Activated CD8-positive, alpha-beta T cell treated with anti-CD3 and anti-CD28 coated beads for 36 hours (primary cell): Measurements from ENCODE around the gene DIS3L2. TPM values are rescaled to one million over a fixed set of nuclear protein-coding genes. Genes with fewer than 3 reads are reported as not detected.

ENCODE experiments used
- ATAC-seq: fragments of 200-7000 bp; cut with Tn5 transposase; one replicate; pipeline ENCODE4 v1.10.0; 2021; ENCODE audit warnings: mild to moderate bottlenecking, moderate library complexity
- CTCF ChIA-PET: fragments of 350-600 bp; sonication (Branson Sonifier 250); formaldehyde crosslinking; loops from one replicate; lab custom pipeline; 2021; ENCODE audit warnings: antibody characterized with exemption; lab: Charles Lee
- POLR2A ChIA-PET: fragments of 350-600 bp; sonication (Branson Sonifier 250); formaldehyde crosslinking; loops from one replicate; lab custom pipeline; 2021; ENCODE audit warnings: antibody characterized with exemption; lab: Charles Lee
- DNase-seq: peaks from one replicate; pipeline ENCODE4 v3.0.0-alpha.2; 2020
- H3K27ac Mint-ChIP-seq: one replicate; pipeline ENCODE4 v1.8.0; 2021; ENCODE audit warnings: mild to moderate bottlenecking, mixed read lengths
- H3K27me3 Mint-ChIP-seq: one replicate; pipeline ENCODE4 v1.8.0; 2021; ENCODE audit warnings: mixed read lengths
- H3K36me3 Mint-ChIP-seq: one replicate; pipeline ENCODE4 v1.8.0; 2021; ENCODE audit warnings: low read depth, mixed read lengths
- H3K4me1 Mint-ChIP-seq: one replicate; pipeline ENCODE4 v1.8.0; 2021; ENCODE audit warnings: low read depth, mixed read lengths
- H3K4me3 Mint-ChIP-seq: one replicate; pipeline ENCODE4 v1.8.0; 2021; ENCODE audit warnings: mild to moderate bottlenecking, moderate library complexity, mixed read lengths
- H3K9me3 Mint-ChIP-seq: one replicate; pipeline ENCODE4 v1.8.0; 2021; ENCODE audit warnings: mixed read lengths
- intact Hi-C: fragments of 100-400 bp; cut with micrococcal nuclease; formaldehyde crosslinking; loops from one replicate; pipeline ENCODE4 v1.10.0; 2022
- total RNA-seq, 2 experiments: library from RNA; stranded (reverse); gene quantifications; one replicate each; pipeline ENCODE4 v1.2.3, GENCODE V29; 2021
- TF ChIP-seq, protein P1 (sequence below): fragments of 200-600 bp; IDR thresholded peaks from one replicate; pipeline ENCODE4 v1.8.0; 2022; ENCODE audit warnings: antibody characterized with exemption, mild to moderate bottlenecking

Gene DIS3L2
- total RNA-seq, 2 experiments from 2014 or later, result 26.5 to 27.2 TPM

- ChIA-PET POLR2A (interaction anchor here (0.8 to 1.0 kb wide), 2 partner anchors 33 to 612 kb away, joined by 3 read pairs; no protein-coding TSS in a partner anchor), CTCF (interaction anchor here (0.8 to 4.0 kb wide), 5 partner anchors 9 to 419 kb away, joined by 3 to 22 read pairs (median 6); no protein-coding TSS in a partner anchor)
- DNase-seq (no peak), ATAC-seq (no peak)
- intact Hi-C loops, result no loop called here
- Mint-ChIP-seq H3K27me3 (no peaks in the 10 kb centered on the region), H3K9me3 (peaks cover 3% of the 10 kb centered on the region), H3K4me3 (peak overlapping the region; percentile 69), H3K4me1 (peaks cover 90% of the 10 kb centered on the region), H3K27ac (peak overlapping the region; percentile 94), H3K36me3 (peaks cover 19% of the 10 kb centered on the region)
- TF ChIP-seq, protein P1, sequence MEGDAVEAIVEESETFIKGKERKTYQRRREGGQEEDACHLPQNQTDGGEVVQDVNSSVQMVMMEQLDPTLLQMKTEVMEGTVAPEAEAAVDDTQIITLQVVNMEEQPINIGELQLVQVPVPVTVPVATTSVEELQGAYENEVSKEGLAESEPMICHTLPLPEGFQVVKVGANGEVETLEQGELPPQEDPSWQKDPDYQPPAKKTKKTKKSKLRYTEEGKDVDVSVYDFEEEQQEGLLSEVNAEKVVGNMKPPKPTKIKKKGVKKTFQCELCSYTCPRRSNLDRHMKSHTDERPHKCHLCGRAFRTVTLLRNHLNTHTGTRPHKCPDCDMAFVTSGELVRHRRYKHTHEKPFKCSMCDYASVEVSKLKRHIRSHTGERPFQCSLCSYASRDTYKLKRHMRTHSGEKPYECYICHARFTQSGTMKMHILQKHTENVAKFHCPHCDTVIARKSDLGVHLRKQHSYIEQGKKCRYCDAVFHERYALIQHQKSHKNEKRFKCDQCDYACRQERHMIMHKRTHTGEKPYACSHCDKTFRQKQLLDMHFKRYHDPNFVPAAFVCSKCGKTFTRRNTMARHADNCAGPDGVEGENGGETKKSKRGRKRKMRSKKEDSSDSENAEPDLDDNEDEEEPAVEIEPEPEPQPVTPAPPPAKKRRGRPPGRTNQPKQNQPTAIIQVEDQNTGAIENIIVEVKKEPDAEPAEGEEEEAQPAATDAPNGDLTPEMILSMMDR, result no peak
Measured at GRCh38 chr2:232319067-232319802, 357.7 kb downstream of the DIS3L2 start.

DNA sequence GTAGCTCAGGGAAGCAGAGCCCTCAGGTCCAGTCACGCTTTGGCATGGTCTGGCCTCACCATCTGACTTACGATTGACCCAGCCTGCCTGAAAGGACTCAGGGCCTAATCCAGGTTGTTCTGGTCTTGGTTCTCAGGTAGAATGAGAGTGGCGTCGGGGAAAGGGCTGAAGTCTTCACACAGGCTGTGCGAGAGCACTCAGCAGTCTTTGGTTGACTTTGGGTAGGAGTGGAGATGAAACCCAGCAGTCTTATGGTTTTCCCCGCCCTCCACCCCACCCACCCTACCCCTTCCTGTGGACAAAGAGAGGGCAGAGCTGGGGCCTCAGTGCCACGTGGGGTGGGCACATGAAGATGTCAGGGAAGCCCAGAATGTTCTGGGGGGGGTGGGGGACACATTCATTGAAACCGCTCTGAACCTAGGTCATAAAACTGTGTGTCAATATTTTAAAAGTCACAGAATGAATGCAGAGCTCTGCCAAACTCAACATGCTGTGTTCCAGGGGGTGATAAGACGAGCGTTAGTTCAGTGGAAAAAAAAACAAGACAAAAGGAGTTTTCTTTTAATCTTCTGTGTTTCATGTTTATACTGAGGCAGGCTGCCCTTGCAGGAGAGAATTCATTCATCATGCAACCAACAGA is 358.4 kb downstream of the DIS3L2 start:
- TF ChIP-seq, protein P1, result no peak
- Mint-ChIP-seq H3K36me3 (peaks cover 12% of the 10 kb centered on the region), H3K27me3 (no peaks in the 10 kb centered on the region), H3K27ac (peak overlapping the region; percentile 94), H3K4me1 (peaks cover 83% of the 10 kb centered on the region), H3K4me3 (peak overlapping the region; percentile 69), H3K9me3 (no peaks in the 10 kb centered on the region)
- intact Hi-C loops, result loop anchor here (10.0 kb wide), 1 partner anchor 185 kb away; no protein-coding TSS in a partner anchor
- DNase-seq (peak; percentile 43), ATAC-seq (no peak)
- POLR2A ChIA-PET, result interaction anchor here (0.5 to 1.0 kb wide), 3 partner anchors 34 to 613 kb away, joined by 3 to 4 read pairs (median 3); no protein-coding TSS in a partner anchor
- CTCF ChIA-PET, result interaction anchor here (0.8 to 4.0 kb wide), 5 partner anchors 10 to 419 kb away, joined by 3 to 22 read pairs (median 6); no protein-coding TSS in a partner anchor

DNA sequence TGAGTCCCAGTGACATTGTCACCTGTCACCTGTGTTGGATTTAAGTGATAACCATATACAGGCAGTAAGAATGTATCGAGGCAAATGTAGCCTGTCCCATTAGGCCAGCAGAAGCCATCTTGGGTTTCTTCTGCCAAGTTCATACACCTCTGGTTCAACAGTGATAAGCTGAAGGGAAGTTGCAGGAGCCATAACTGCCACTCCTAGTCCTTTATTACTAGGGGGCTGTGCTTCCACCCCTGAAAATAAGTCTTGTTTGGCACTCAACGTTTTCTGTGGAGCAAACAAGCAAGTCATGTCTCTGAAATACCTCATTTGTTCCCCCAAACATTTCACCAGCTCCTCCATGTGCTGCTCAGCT is 358.9 kb downstream of the DIS3L2 start:
- DNase-seq (no peak), ATAC-seq (no peak)
- intact Hi-C loops, result loop anchor here (10.0 kb wide), 1 partner anchor 186 kb away; no protein-coding TSS in a partner anchor
- H3K36me3 Mint-ChIP-seq, result peaks cover 10% of the 10 kb centered on the region
- TF ChIP-seq, protein P1, result no peak
- CTCF ChIA-PET, result interaction anchor here (1.5 to 4.0 kb wide), 5 partner anchors 10 to 395 kb away, joined by 4 to 22 read pairs (median 6); no protein-coding TSS in a partner anchor
- H3K4me1 Mint-ChIP-seq, result peaks cover 78% of the 10 kb centered on the region
- H3K27me3 Mint-ChIP-seq, result no peaks in the 10 kb centered on the region
- peak overlapping the region; percentile 94 for H3K27ac Mint-ChIP-seq
- H3K4me3 Mint-ChIP-seq, result peak overlapping the region; percentile 69
- no peaks in the 10 kb centered on the region for H3K9me3 Mint-ChIP-seq
- POLR2A ChIA-PET, result interaction anchor here (0.5 to 1.0 kb wide), 2 partner anchors 418 to 614 kb away, joined by 3 to 4 read pairs; no protein-coding TSS in a partner anchor

- peak overlapping the region; percentile 69 for H3K4me3 Mint-ChIP-seq
- TF ChIP-seq, protein P1, result peak; percentile 40
- peaks cover 9% of the 10 kb centered on the region for H3K36me3 Mint-ChIP-seq
- CTCF ChIA-PET, result interaction anchor here (0.8 to 8.2 kb wide), 9 partner anchors 9 to 396 kb away, joined by 3 to 46 read pairs (median 6); no protein-coding TSS in a partner anchor
- intact Hi-C loops, result loop anchor here (10.0 kb wide), 1 partner anchor 186 kb away; no protein-coding TSS in a partner anchor
- peaks cover 69% of the 10 kb centered on the region for H3K4me1 Mint-ChIP-seq
- POLR2A ChIA-PET, result interaction anchor here (0.6 to 1.4 kb wide), 2 partner anchors 10 to 402 kb away, joined by 3 to 5 read pairs; no protein-coding TSS in a partner anchor
- H3K27ac Mint-ChIP-seq, result peak overlapping the region; percentile 94
- DNase-seq, result peak; percentile 87
- peak; percentile 81 for ATAC-seq
- H3K27me3 Mint-ChIP-seq, result no peaks in the 10 kb centered on the region
- H3K9me3 Mint-ChIP-seq, result no peaks in the 10 kb centered on the region
Measured at GRCh38 chr2:232321156-232321816, 359.8 kb downstream of the DIS3L2 start.
